GM19324 (cell line): ENCODE data around the gene NUMB.

Source experiments
- ATAC-seq: cut with Tn5 transposase; IDR thresholded peaks from one replicate; pipeline ENCODE4 v1.9.1; 2021; ENCODE audit warnings: mild to moderate bottlenecking, moderate library complexity; ENCODE audit not compliant: unreplicated experiment, low FRiP score

NUMB gene

DNA sequence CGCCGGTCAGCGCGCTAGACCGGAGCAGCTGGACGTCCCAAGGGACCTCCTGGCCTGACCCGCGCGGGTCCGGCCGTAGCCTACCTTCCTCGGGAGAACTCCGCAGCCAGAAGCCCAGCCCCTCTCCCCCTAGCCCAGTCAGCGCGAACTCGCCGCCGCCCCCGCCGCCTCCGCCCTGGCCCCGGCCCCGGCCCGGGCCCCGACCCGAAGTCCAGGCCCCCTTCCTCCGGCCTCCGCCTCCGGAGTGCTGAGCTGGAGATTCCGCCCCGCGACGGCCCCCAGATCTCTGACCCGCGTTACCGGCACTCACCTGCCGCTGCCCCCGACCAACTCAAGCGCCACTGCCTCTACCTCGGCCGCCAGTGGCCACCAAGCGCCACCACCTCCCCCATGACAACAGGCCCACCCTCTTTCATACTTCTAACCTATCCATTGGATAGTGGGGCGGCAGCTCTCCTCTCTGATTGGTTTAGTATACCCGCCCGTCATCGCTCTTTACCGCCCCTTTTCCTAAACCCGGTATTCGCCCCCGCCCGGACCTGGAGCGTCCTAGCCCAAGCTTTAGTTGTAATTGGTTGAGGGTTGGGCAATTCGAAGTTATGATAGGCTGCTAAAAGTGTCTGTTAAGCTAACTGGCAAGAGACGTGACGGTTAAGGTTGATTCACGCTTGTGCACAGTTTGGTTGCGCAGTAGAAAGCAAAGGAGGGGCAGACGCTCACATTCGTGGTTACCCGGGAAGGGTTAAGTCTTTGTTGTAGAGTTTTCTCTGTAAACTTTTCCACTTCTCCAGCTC, at the start of gene NUMB:
Gene NUMB, minus strand, starts transcription at position 364 of the 794 bp plus-strand sequence. CDS start 102,795 bp downstream, outside the sequence.
- peak; percentile 95 for ATAC-seq

DNA sequence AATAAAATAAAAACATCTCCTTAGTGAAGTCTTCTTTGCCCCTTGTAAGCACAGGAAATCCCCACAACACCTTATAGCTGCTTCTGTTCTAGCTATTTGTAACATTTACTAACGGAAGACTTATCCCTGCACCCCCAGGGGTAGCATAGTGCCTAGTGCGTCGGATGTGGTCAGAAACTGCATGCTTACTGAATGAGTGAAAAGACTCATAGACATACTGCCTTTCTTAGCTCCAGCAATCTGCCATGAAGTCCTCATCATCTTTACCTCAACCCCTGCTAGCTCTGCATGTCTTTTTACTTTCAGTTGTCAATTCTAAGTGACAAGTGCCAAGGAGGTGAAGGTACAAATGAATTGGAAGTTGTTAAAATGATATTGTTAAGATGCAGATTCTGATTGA, 45.3 kb upstream of the NUMB start:
- no peak for ATAC-seq

DNA sequence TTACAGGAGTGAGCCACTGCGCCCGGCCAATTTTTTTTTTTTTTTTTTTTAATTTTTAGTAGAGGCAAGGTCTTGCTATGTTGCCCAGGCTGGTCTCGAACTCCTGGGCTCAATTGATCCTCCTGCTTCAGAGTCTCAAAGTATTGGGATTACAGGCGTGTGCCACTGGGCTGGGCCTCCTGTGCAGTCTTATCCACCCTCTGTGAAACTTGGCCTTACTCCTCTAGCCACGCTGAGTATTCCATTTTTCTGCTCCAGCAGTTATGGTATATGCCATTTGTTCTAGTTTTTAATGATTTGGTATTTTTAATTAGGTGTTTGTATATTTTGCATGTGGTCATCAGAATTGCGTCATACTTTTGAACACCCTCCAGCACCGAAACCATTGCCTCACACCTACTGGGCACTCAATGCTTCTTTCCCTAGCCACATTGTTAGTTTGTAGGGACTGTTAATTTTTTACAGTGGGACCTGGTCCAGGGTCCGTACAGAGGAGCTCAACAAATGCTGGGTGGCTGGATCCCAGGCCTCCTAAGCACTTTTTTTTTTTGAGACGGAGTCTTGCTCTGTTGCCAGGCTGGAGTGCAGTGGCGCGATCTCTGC, 43.8 kb upstream of the NUMB start:
- no peak for ATAC-seq

DNA sequence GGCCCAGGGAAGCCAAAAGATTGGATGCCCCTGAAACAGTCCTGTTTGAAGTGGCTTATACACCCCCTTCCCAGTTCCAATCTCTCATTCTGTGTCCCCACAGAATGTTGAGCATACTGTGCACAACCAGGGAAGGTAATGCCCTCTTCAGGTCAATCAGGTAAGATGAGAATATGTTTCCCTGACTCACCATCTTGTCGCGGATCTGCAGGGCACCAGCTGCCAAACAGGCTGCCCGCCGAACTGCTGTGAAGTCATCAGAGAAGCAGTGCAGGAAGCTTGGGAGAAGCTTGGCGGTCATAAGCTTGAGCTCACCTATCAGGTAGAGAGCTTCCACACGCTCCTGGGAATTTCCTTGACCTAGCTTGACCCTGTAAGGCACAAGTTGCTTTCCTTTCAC, 42.0 kb upstream of the NUMB start:
- no peak for ATAC-seq

DNA sequence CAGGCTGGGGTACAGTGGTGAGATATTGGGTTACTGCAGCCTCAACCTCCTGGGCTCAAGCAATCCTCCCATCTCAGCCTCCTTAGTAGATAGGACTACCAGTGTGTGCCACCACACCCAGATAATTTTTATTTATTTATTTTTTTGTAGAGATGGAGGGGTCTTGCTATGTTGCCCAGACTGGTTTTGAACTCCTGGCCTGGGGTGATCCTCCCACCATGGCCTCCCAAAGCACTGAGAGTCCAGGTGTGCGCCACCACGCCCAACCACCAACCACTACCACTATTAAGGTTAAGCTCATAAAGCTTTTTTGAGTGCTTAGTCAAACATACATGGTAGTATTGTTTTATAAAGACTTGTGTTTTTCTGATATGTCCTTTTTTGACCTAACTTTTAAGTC, 36.2 kb upstream of the NUMB start:
- no peak for ATAC-seq

DNA sequence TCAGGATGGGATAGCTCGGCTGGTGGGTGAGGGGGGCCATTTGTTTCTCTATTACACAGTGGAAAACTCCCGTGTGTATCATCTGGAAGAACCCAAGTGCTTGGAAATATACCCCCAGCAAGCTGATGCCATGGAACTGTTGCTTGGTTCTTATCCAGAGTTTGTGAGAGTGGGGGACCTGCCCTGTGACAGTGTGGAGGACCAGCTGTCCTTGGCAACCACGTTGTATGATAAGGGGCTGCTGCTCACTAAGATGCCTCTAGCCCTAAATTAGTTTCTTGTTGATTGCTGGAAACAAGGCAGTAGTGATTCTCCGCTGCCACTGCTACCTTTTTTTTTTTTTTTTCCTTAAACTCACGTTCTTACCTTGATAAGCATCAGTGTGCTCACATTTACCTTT, 34.3 kb upstream of the NUMB start:
- ATAC-seq = no peak

DNA sequence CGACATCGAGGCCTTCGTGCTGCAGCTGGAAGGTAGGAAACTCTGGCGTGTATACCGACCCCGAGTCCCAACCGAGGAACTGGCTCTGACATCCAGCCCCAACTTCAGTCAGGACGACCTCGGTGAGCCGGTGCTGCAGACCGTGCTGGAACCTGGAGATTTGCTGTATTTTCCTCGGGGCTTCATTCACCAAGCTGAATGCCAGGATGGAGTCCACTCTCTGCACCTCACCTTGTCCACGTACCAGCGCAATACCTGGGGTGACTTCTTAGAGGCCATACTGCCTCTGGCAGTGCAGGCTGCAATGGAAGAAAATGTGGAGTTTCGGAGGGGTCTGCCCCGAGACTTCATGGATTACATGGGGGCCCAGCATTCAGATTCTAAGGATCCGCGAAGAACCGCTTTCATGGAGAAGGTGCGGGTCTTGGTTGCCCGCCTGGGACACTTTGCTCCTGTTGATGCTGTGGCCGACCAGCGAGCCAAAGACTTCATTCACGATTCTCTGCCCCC, 33.8 kb upstream of the NUMB start:
- ATAC-seq = no peak

DNA sequence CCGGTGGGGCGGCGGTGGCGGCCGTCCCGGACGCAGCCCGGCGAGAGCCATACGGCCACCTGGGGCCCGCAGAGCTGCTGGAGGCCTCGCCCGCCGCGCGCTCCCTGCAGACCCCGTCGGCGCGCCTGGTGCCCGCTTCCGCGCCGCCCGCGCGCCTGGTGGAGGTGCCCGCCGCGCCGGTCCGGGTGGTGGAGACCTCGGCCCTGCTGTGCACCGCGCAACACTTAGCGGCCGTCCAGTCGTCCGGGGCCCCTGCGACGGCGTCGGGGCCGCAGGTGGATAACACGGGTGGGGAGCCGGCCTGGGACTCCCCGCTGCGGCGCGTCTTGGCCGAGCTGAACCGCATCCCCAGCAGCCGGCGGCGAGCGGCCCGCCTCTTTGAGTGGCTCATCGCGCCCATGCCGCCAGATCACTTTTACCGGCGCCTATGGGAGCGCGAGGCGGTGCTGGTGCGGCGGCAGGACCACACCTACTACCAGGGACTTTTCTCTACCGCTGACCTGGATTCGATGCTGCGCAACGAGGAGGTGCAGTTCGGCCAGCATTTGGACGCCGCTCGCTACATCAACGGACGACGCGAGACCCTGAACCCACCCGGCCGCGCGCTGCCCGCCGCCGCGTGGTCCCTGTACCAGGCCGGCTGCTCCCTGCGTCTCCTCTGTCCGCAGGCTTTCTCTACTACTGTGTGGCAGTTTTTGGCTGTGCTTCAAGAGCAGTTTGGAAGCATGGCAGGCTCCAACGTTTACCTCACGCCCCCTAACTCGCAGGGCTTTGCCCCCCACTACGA, 33.1 kb upstream of the NUMB start:
- peak; percentile 58 for ATAC-seq

DNA sequence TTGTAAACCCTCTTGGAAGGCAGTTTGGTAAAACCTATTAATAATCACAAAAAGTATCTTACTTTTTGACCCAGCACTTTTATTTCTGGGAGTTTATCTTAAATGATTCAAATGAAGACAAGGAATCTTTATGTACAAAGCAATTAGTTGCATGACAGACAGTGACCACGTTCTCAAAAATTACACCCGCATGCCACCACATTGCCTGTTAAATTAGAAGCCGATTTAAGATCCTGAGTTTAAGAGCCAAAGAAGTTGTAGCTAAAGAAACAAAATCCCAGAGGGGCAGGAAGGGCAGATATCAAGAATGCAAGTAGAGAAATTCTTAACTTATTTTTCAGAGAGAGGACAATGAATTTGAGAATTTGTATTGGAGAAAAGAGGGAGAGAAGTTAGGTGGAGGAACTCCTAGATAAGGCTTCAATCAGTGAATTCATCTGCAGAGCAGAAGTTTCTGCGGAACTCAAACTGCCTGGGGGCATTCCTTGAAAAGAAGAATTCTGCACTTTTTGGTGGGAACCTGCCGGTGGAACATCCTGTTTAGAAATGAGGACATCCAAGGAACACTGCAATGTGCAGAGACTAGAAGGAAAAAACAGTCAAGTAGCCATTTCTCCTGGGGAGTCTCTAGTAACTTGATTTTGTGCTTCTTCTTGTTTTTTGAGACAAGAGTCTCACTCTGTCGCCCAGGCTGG, 31.3 kb upstream of the NUMB start:
- ATAC-seq = no peak

DNA sequence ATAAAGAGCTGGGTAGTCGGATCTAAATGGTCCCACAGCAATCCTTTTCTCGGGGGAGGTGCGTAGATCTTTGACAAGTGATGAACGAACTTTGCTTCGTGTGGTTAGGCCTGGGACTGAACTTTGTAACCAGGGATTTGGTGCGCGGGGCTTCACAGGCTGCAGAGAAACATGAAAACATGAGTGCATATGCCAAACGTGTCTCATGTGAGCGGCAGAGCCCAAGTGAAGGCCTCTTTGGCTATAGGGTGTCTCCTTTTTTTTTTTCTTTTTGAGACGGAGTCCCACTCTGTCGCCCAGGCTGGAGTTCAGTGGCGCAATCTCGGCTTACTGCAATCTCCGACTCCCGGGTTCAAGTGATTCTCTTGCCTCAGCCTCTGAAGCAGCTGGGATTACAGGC, 20.3 kb upstream of the NUMB start:
- ATAC-seq = no peak

DNA sequence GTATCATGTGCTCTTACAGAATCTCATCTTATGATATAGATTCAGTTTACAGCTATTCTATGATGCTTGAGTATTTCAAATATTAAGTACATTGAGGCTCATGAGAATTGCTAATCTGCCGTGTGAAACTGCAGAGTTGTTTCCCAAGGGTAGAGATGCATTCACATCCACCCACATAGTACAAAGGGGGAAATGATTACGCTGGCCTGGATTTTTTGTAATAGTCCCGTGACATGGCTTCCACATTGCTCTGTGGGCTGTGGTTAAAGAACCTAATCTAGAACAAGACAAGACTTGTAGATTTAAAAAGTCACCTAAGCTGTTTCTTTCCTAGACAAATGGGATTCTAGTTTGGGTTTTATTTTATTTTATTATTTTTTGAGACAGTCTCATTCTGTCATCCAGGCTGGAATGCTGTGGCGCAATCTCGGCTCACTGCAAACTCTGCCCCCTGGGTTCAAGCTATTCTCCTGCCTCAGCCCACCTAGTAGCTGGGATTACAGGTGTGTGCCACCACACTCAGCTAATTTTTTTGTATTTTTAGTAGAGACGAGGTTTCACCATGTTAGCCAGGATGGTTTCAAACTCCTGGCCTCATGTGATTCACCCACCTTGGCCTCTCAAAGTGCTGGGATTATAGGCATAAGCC, 19.4 kb upstream of the NUMB start:
- no peak for ATAC-seq

DNA sequence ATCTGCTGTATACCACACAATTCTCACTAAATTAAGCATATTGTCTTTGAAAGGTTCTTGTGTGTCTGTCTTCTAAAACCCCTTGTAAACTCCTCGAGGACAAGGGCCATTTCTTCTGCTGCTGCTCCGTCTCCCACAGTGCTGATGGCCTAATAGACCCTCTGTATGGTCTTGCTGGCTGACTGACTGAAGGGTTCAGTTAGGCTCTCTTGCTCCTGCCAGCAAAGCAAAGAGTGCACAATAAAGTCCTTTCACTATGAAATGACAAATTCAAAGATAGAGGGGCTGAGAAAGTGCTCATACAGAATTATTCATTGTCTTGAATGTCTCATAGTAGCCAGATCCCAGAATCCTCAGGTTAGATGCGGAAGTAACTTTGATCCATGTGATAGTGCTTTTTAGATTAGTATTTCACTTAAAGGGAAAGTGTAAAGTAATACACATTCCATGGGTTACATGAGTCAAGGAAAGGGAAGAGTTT, 18.1 kb upstream of the NUMB start:
- ATAC-seq = no peak

DNA sequence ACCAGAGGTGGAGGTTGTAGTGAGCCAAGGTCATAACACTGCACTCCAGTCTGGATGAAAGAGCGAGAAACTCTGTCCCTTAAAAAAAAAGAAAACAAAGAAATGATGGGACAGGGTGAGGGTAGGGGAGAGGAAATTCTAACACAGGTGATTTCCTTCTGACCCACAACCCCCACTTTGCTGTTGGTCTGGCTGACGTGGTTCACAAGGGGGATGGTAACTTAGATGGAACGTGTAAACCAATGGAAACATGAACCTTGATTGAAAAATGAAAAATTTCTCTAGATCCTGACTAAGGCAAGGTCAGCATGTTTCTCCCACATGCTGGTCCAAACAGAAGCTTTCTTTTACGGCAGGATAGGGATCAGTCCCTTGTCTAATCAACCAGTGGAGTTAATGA, 16.6 kb upstream of the NUMB start:
- no peak for ATAC-seq

DNA sequence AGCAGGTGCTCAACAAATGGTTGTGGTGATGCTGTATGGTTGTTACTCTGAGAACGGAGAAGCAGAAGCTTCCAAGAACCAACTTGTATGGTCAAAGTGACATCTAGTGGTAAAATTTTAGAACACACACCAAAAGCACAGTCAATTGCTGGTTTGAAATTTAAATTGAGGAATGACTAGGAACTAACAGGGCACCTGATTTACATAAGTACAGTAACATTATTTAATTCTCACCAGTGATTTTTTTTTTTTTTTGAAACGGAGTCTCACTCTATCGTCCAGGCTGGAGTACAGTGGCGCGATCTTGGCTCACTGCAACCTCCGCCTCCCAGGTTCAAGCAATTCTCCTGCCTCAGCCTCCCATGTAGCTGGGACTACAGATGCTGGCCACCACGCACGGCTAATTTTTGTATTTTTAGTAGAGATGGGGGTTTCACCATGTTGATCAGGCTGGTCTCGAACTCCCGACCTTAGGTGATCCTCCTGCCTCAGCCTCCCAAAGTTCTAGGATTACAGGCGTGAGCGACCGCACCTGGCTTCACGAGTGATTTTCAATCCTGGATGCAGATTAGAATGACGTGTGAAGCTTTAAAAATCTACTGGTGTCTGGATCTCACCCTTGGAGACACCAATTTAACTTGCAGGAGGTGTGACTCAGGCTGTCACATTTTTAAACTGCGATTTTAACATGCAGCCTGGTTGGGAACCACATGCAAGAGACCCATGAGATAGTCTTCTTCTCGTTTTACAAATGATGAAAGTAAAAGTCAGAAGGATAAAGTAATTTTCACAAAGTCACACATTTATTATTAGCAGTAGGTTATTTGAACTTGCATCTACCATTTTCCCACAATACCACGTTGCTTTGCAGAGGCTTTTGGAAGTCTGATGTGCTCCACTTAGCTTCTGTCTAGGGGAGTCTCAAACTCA, 14.1 kb upstream of the NUMB start:
- ATAC-seq = no peak

DNA sequence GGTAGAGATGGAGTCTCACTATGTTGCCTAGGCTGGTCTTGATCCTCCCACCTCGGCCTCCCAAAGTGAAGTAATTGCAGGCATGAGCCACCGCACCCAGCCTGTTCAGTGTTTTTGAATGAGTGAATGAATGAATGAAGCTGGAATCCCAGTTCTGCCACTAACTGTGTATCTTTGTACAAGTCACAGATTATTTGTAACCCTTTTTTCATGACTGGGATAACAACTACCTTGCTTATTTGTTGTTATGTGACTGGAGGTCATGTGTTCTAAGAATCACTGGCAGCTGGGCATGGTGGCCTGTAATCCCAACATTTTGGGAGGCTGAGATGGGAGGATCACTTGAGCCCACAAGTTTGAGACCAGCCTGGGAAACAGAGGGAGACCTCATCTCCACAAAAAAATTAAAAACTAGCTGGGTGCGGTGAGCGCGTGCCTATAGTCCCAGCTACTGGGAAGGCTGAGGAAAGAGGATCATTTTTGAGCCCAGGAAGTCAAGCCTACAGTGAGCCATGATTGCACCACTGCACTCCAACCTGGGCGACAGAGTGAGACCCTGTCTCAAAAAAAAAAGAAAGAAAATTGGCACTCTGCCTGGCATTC, 13.3 kb upstream of the NUMB start:
- no peak for ATAC-seq

DNA sequence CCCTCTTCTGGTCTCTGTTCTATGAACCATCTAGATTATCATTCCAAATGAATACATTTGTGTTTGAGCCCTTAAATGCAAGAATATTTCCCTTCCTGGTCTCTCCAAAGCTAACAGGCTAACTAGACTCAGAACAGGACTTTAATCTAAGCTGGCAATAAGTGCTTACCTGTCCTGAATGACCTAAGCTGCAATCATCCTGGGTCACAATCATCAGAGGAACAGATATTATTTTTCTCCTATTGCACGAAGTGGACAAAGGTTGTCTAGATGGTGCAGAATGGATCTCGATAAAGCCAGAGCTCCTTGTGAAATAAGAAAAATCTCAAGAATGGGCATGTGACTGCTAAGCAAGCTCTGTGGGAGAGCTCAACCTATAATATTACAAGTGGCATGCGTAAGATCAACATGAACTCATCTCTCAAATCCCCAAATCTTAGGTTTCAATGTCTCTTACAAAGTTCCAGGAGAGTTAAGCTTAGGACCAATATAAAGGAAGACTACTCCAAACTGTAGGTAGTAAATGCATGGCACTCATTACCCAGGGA, 10.6 kb upstream of the NUMB start:
- no peak for ATAC-seq

DNA sequence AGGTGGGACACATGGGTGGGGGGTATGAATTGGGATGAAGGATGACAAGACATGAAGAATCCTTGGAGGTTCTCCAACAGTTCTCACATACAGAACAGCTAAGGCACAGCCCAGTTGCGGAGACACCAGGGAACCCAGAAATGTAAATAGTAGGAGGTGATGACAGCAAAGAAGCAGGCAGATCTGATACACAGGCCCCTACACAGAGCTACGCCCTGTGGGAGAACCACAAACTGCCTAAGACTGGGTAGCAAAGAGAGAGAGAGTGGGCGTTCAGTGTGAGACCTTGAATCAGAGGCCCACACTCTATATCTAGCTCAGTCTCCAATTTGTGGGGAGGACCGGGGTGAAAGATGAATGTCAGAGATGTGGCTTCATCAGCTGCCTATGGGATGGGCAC, 9.5 kb upstream of the NUMB start:
- no peak for ATAC-seq

DNA sequence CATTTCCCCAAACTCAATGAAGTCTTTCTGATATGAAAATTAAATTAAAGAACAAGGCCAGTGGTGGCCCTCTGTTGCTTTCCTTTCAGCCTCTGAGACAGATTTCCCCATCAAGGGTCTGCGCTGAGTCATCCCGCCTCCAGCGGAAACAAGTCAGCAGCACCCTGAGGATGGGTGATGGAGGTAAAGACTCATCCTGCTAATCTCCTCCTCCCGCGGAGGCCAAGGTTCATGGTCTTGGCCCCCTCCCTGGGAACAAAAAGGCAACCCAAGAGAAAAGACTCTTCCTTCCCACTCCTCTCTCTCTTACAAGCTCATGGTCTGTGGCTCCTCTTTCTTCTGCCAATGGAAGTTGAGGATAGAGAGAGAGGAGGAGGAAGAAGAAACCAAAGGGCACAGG, 9.0 kb upstream of the NUMB start:
- ATAC-seq = no peak
